Muscle of arm (tissue), 14 donors: ENCODE measurements around the gene OR12D2. TPM values are rescaled to one million over a fixed set of nuclear protein-coding genes. Genes with fewer than 3 reads are reported as not detected.
"Not testable (repeated sequence)": the region's sequence is repeated elsewhere in the genome, so short reads cannot be mapped to it uniquely, and the experiment has no call there.

Experiments
- DNase-seq: peaks from one replicate; pipeline ENCODE4 v3.0.0-alpha.2; 2013
- long read RNA-seq, 11 donors: transcript quantifications; one replicate each; lab custom pipeline, GENCODE V29; 2026
- polyA plus RNA-seq, 12 donors: library from polyadenylated mRNA; unstranded; fragments of 120-200 nt; gene quantifications; one replicate each; pipeline ENCODE4 v1.2.1, GENCODE V29; 2013; ENCODE audit not compliant: insufficient read length in 12 of 12

OR12D2 gene
- not detected for polyA plus RNA-seq
- long read RNA-seq, donor 1, result 0 reads
- long read RNA-seq, donor 2, result 0 reads
- long read RNA-seq, donor 3, result 0 reads
- long read RNA-seq, donor 4, result 0 reads
- long read RNA-seq, donor 5, result 0 reads
- long read RNA-seq, donor 6, result 0 reads
- long read RNA-seq, donor 7, result 0 reads
- long read RNA-seq, donor 8, result 0 reads
- long read RNA-seq, donor 9, result 0 reads
- long read RNA-seq, donor 10, result 0 reads
- long read RNA-seq, donor 11, result 0 reads

- no peak for DNase-seq
These were observed at the start of gene OR12D2 for GRCh38 chr6:29395331-29395730. Gene OR12D2, plus strand, starts transcription at chr6:29395631. Its CDS starts 1,069 bp downstream, at chr6:29396700.

- not testable (repeated sequence) for DNase-seq
These were observed 46.1 kb upstream of the OR12D2 start for GRCh38 chr6:29349348-29349747.

GRCh38 chr6:29354980-29355379, 40.5 kb upstream of the OR12D2 start:
- no peak for DNase-seq

GRCh38 chr6:29355603-29356002, 39.8 kb upstream of the OR12D2 start:
- no peak for DNase-seq

GRCh38 chr6:29368765-29369164, 26.7 kb upstream of the OR12D2 start, which contains the start of gene OR5V1:
Gene OR5V1, minus strand, starts transcription at chr6:29368865. Its CDS starts 12,670 bp downstream, at chr6:29356195.
- DNase-seq, result no peak

GRCh38 chr6:29375191-29375590, 20.2 kb upstream of the OR12D2 start, which contains the start of gene OR12D3:
Gene OR12D3, minus strand, starts transcription at chr6:29375291. Its CDS starts 4 bp downstream, at chr6:29375287.
- DNase-seq, result no peak

GRCh38 chr6:29376003-29376402, 19.4 kb upstream of the OR12D2 start:
- peak; percentile 0 for DNase-seq

- DNase-seq, result no peak
These were observed 6.9 kb upstream of the OR12D2 start for GRCh38 chr6:29388533-29388932.

- DNase-seq, result no peak
These were observed 4.1 kb downstream of the OR12D2 start for GRCh38 chr6:29399525-29399924.

GRCh38 chr6:29403801-29404200, 8.4 kb downstream of the OR12D2 start:
- DNase-seq, result no peak

- DNase-seq, result no peak
These were observed 19.2 kb downstream of the OR12D2 start, which contains the start of gene OR12D1 for GRCh38 chr6:29414588-29414987. Gene OR12D1, plus strand, starts transcription at chr6:29414928.

- no peak for DNase-seq
These were observed 24.1 kb downstream of the OR12D2 start for GRCh38 chr6:29419516-29419915.

GRCh38 chr6:29424168-29424567, 28.7 kb downstream of the OR12D2 start:
- no peak for DNase-seq

- no peak for DNase-seq
These were observed 29.1 kb downstream of the OR12D2 start for GRCh38 chr6:29424575-29424974.

- no peak for DNase-seq
These were observed 29.6 kb downstream of the OR12D2 start for GRCh38 chr6:29425075-29425474.

- no peak for DNase-seq
These were observed 31.2 kb downstream of the OR12D2 start for GRCh38 chr6:29426654-29427053.

GRCh38 chr6:29436730-29437129, 41.3 kb downstream of the OR12D2 start:
- not testable (repeated sequence) for DNase-seq

- no peak for DNase-seq
These were observed 43.6 kb downstream of the OR12D2 start, which contains the start of gene OR10C1 for GRCh38 chr6:29439006-29439405. Gene OR10C1, plus strand, starts transcription at chr6:29439306. Its CDS starts 710 bp downstream, at chr6:29440016.

- DNase-seq, result no peak
These were observed 47.3 kb downstream of the OR12D2 start for GRCh38 chr6:29442719-29443118.

- DNase-seq, result not testable (repeated sequence)
These were observed 48.6 kb downstream of the OR12D2 start for GRCh38 chr6:29444031-29444430.
